Medulla oblongata (tissue), 1 donor: ENCODE results near the gene CROCC2.

Source experiments
- DNase-seq: peaks from one replicate; pipeline ENCODE4 v3.0.0-alpha.2; 2015; ENCODE audit errors: extremely low spot score

CROCC2 gene

DNA sequence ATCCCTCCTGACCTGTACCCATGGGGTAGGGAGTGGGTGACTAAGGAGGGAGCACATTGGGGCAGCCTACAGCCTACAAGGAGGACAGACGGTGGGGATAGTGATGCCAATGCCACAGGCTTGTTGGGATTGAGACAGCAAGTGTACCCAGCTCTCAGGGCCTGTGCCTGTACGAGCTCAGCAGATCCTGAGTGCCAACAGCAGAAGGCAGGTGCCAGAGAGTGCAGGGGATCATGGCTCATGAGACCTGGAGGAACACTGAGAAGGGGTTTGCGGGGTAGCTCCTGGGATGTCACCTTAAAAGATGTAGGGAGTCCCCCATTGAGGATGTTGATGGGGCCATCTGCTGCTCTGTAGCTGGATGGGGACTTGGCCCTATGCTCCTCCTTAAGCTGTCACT lies 82.0 kb downstream of the CROCC2 start:
- no peak for DNase-seq

DNA sequence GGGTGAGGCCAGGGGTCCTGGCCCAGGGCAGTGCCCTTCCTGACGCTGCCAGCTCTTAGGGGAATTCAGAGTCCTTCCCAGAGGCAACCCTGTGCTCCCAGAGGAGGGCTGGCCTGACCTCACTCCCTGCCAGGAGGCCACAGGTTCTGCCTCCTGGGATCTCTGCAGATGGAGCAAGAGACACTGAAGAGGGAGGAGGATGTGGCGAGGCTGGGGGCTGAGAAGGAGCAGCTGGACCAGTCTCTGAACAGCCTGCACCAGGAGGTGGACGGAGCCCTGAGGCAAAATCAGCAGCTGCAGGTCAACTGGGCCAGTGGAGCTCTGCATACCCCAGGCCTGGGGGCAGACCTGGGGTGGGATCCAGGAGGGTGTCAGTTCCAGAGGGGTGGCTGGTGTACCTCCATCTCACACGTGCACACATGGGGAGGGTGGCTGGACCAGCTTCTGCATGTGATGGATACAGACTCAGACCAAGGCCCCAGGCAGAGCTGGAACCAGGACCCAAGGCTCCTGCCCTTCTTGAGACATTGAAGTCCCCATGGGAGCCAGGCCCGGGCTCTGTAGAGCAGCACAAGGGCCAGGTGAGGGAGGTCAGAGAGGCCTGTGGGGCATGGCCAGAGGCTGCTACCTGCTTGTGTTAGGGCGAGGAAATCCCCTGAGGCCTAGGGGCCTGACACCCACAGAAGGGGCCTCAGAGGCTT lies 82.6 kb downstream of the CROCC2 start:
- DNase-seq: no peak

DNA sequence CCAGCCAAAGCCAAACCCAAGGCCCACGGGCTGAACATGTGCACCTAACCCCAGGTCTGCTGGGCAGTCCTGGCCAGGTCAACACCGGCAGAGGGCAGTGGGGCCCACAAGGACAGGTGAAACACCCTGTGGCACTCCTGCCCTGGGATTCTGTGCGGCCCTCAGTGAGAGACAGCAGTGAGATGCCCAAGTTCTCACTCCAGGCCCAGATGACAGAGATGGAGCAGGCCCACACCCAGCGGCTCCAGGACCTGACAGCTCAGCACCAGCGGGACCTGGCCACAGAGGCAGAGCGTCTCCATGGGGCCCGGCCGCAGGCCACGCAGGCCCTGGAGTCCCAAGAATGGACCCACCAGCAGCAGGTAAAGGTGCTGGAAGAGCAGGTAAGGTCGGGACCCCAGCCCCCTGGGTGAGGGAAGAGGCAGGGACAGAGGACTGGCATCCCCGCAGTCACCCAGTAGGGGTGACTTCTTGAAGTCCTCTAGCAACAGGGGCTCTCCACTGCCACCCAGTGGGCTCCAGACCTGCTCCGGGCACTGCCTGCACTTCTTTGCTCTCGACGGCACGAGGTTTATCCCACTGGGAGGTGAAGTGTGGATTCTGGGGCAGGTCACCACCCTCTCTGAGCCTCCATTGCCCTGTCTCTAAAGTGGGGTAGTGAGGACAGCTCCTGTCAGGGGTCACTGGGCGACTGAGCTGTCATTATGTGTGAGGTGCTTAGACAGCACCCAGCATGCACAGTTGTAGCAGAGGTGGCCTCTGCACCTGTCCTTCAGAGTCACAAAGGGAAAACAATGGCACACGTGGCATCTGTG lies 83.5 kb downstream of the CROCC2 start:
- DNase-seq: no peak

DNA sequence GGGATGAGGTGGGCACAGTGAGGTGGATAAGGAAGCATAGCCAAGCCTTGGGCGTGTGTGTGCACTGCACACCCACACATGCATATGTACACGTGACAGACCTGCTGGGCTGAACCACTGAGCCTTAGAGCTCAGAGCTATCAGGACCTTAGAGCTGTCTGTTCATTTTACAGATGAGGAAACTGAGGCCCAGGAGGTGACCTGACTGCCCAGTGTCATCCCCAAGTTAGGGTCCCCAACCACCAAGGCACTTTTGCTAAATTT lies 84.1 kb downstream of the CROCC2 start:
- DNase-seq: no peak

DNA sequence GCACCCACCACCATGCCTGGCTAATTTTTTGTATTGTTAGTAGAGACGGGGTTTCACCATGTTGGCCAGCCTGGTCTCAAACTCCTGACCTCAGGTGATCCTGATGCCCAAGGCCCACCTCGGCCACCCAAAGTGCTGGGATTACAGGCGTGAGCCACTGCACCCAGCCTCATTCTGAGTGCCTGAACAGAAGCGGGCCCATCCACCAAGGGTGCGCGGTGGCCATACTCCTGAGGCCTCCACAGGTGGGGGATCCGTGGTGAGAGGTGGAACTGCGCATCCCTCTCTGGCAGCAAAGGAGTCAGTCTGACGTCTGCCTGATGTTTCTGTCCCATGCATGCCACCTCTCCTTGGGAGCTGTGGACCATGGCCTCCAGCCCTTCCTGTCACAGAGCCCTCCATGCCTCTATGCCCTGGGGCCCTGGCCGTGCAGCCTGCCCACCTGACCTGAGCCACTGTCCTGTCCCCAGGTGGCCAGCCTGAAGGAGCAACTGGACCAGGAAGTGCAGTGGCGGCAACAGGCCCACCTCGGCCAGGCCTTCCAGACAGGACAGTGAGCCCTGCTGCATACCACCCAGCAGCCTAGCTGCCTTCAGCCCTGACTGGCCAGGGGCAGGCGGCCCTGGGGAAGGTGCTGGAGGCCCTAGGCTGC lies 84.7 kb downstream of the CROCC2 start:
- DNase-seq: no peak

DNA sequence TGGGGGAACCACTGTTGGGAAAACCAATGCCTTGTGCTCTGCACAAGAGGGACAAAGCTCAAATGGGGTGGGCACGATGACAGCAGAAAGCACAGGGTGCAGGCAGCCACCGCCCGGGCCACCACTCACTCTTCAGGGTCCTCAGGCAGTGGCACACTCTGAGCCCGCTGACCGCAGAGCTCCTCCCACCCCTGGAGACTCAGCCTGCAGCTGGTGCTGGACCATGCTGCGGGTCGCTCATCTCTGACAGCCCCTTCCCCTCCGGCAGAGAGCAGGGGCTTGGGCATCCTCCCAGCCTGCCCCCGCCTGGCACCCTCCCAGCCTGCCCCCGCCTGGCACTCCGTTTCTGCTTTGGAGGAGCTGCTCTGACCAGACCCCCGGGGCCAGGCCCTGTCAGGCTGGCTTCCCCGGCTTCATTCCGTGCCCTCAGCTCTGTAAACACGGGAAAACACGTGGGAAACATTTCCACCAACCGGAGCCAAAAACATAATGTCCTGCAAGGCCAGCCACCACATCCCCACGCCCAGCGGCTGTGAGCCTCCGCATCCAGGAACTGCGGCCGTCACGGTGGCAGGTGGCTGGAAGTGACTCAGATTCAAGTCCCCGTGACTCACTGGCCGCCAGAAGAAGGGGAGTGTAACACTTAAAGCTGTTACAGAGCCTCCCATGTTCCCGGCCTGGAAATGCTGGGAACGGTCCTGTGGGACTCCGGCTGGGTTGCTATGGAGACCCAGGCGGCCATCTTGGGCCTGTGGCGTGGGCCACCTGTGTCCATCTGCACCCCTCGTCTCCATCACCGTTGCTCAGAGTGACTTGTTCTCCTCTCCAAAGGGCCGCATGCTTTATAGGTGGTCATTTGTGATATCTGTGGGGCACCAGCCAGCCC lies 85.5 kb downstream of the CROCC2 start:
- no peak for DNase-seq

DNA sequence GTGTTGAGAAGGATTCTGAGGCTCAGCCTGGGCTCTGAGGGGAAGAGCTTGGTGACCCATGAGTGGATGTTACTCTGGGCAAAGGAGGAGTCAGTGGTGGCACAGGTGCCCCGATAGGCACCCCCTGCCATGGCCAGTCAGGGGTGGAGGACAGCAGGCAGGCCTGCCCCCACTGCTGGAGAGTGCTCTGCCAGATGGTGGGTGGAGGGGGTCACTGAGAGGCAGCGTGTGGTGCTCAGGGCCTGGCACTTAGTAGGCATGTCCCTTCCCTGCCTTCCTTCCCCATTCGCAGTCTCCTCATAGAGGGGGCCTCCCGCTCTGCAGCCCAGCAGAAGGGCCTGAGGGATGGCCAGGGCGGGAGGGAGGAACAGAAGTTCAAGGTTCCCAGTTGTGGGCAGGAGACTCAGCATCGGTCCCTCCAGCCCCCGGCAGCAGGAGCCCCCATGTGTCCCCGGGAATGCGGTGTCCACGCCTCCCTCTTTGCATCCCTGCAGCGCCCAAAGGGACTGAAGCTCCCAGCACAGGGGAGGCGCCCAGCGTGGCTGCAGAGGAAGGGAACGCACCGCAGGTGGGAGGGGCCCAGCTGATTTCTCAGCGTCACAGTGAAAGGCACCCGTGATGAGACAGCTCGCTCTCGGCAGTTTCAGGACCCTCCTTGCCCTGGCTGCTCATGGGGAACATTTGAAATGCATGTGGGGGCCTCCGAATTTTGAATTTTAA lies 86.6 kb downstream of the CROCC2 start:
- DNase-seq: no peak

DNA sequence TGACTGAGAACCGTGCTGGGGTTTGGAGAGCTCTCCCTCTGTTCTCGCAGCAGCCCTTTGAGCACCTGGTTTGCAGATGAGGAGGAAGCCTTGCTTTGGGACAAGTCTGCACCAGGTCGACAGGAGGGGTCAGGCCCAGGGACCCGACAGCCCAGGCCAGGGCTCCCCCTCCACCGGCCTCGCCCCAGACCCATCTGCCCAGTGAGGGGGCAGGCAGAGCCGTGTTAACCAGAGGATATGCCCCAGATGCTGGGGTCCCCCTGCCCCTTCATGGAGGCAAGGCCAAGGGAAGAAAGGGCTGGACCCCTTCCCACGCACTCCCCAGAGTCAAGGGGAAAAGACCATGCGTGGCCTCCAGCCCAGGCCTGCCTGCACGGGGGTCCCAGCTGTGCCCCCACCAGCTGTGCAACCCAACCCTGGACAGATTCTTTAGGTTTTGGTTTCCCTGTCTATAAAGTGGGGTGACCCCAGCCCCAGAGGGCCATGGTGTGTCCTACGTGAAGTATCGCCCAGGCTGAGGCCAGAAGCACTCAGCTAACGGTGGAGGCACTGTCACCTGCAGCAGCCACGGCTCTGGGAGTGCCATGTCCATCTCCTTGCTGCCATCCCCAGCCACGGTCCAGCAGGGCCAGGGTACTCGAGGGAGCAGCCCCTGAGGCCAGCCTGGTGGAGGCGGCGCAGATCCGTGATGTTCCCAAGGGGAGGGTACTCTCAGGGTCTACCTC lies 87.5 kb downstream of the CROCC2 start:
- no peak for DNase-seq

DNA sequence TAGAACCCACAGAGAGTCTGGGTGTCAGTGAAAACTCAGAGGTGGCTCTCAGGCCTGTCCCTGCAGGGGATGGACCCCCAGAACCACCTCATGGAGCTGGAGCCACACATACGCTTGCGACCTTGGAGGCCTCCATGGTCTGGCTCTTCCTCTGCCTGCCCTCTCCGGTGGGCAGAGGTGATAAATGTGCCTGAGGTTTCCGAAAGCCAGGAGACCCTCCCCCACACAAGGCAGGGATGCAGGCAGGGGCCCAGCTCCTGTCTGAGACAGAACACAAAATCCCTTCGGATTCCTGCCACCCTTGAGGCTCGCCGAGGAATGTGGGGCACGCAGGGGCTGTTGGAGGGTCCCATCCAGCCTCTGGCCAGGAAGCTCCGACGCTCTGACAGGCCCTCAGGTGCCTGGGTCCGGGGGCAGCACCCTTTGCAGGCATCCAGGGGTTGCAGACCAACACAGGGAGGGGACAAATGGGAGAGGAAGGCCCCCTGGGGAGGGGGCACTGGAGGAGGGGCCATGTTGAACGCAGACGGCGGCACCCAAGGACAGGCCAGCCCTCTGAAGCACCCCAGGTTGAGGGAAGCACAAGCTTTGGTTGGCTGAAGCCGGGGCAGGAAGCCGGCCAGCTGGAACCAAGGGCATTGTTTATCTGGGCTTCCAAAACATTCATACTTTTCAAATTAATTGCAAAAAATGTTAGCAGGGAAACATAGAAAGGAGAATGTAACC lies 88.2 kb downstream of the CROCC2 start:
- DNase-seq: no peak

DNA sequence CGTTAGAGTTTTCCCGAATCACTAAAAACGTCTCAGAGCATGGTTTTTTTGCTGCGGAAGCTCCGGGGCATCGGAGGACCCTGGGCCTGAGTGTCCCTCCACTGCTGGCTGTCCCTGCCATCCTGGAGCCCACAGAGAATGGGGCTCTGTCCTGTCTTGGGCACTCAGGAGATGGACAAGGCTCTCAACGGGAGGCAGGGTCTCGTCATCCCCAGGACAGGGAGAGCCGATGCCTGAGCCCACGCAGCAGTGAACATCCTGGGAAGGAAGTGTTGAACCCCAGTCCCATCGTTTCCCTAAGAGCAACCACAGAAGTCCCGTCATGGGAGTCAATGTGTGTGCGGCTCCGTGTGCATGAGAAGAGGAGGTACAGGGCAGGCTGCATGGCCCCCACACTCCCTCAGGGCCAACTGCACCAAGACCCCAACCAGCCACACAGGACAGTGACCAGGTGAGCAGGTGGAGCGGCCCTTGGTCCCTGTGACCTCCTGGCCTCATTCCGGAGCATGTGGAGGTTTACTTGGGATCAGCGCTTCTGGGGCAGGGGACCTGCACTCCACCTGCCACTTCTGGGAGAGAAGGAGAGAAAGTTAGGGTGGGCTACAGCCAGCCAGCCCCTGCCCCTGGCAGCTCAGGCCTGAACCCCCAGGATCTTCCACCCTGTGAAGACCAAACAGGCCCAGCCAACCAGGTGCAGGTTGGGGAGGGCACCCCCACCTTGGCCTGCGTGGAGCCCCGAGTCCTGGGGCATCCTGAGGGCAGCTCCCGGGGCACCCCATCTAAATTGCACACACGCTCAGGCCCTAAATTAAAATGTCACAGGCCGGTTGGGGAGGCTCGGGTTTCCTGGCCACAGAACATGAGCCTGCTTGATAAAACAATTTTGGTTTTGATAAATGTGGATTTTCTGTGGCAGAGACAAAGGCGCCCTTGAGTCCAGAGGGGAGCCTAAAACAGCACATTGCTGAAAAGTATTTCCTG lies 89.2 kb downstream of the CROCC2 start:
- DNase-seq: no peak

DNA sequence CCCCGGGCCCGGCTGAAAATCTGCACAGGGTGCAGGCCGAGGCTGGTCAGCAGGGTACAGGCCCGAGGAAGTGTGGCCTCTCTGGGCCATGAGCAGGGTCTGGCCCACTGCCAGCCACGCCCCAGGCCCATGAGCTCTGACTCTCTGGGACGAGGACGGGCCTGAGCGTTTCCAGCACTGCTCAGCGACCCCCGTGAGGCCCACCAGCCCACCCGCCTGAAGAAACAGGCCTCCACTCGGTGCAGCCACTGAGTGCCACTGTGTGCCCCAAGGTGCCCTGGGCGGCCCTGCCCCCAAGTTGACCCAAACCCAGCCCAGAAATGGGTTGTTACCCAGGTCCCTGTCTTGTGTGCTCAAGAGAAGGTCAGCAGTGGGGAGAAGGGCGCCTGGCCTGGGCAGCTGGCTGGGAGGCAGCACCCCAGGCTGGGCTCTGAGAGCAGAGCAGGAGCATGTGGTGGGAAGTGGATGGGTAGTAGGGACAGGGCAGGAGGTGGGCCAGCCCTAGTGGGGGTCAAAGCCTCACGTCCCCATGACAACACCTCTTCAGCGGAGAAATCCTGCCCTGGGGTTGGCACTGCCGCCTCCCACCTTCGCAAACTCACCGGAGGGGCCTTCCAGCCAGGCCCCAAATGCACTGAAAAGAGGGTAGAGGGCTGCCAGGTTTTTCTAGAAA lies 90.2 kb downstream of the CROCC2 start:
- no peak for DNase-seq

DNA sequence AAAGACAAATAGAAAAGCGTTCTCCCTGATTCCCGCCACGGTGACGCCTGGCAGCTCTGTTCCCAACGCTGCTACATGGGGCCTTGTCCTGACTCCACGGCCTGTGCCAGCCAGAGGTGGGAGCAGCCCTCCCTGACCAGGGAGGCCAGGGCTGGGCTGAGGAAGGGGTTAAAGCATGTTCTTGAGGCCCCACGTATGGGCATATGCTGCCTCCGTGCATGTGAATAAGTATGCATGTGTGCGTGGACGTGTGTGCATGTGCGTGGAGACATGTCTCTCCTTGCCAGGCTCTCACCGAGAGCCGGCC lies 90.7 kb downstream of the CROCC2 start:
- no peak for DNase-seq

DNA sequence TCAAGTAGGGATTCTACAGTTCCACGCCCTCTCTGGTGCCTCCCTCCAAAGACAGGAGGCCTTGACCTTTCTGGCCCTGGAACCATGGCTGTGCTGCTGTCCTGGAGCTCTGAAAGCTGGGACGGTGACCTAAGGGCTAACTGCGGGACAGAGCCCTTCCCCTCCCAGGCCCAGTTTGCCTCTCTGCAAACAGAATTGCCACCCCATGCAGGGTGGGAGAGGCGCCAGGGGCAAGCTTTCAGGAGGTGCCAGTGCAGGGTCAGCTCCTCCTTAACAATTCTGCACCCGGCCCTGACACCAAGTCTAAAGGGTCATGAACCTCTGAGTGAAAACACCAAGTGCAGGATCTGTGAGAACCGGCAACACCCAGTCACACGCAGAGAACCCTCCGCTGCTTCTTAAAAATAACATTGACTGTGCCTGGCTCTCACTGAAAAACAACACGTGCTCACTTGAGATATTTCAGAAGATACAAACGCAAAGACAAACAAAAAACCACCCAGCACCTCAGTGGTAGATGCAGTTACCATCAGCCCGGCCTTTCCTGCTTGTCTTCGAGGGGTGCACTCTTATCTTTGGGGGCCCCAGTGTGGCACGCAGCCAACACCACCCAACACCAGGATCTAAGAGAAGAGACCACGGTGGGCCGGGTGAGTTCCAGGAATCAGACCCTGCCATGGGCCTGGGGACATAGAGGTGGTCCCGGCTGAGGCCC lies 91.2 kb downstream of the CROCC2 start:
- DNase-seq: no peak

DNA sequence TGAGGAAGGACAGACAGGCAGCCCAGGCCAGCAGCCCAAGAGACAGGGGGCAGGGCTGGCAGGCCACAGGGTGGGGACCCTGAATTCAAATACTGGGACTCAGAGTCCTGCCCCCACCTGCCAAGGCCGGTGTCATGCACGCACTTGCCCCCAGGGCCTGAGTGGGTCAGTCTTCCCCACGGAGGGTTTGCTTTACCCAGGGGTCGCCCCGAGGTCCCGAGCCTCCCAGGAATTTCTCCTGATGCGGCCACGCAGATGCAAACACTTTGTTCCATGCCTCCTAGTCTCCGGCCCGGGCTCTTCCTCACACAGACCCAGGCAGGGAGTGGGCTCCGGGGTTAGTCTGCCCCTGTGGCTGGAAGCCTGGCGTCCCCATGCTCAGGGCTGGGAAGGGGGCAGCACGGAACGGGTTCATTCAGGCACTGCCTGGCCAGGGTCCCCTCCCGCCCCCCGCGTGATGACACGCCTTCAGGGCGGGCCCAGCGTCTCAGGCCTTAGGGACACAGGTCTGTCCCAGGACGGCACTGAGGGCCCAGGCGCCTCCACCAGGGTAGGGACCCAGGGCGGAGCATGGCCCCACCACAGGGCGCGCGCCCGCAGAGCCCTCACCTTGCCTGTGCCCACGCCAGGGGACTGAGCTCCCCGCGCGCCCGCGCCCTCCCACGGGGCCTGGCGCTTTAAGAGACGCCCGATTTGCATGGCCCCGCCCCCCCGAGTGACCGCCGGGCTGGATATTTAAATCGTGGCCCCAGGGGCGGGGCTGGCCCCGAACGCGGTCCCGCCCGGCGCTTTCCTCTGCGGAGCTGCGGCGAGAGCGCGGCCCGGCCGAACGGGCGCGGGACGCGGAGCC lies 91.9 kb downstream of the CROCC2 start, which contains the start of gene SNED1:
Gene SNED1, plus strand, starts transcription at position 763 of the 850 bp plus-strand sequence. CDS start 220 bp downstream, outside the sequence.
- peak; percentile 68 for DNase-seq

DNA sequence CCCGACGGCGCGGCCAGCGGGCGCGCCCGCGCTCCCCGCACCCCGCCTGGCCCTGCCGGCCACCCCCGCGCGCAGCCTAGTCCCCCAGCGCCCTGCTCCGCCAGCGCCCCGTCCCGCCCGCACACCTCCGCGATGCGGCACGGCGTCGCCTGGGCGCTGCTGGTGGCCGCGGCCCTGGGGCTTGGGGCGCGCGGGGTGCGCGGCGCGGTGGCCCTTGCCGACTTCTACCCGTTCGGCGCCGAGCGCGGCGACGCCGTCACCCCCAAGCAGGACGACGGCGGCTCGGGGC lies 92.5 kb downstream of the CROCC2 start:
- no peak for DNase-seq

DNA sequence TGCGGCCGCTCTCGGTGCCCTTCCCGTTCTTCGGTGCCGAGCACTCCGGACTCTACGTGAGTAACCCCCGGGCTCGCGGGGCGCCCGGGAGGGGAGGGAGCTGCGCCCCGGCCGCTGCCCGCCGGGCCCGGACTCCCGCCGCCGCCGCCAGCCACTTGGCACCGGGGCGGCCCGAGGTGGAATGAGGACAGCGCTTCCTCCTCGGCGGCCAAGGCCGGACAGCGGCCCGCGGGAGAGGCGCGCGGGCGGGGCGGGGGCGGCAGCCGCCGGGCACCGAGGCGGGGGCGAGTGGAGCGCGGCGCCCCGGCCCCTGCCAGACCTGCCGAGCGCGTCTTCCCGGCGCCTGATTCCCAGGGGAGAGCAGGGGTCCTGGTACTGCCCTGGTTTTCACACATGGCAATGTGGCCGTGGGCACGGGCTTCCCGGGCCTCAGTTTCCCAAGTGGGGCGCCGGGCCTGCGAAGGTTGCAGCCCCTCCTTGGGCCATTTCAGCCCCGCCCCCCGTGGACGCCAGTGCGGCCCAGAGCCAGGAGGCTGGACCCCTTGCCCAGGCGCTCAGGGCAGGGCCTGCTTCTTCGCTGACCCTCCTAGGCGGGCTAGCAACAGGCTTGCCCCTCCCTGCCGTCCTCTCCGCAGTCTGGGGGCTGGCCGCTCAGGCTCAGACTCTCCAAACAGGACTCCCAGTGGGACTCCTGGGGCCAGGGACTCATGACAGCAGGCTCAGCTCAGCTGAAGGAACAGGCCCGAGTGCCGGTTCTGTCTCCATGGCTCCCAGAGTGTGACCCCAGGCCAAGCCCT lies 93.1 kb downstream of the CROCC2 start:
- DNase-seq: no peak
